ENCODE measurements around the gene NTM.

DNA sequence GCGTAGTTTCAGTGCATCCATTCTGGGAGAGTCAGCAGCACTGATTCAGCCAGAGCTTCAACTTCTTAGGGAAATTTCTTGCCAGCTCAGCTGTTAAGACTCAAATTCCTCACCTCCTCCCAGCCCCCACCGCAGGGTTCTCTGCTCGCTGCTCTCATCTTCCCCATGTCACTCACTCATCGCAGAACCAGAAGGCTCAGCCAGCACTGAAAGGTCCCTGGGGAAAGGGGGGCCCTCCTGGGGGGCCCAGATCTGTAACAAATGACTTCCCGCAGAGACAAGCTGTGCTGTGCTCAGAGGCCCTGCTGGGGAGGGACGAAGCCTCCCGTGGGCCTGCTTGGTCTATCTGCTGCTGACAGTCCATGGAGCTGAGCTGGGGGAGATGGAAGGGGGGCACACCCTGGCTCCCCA, 220.6 kb downstream of the NTM start:
- no peak for TF ChIP-seq POLR2A (IDR thresholded peaks at IDR 0.05)
- no peak for TF ChIP-seq POLR2AphosphoS5 (IDR thresholded peaks at IDR 0.05)
- TF ChIP-seq CTCF (IDR thresholded peaks at IDR 0.05) = no peak
- TF ChIP-seq EP300 (IDR thresholded peaks at IDR 0.05; ENCODE audit: low read depth) = no peak

All from transverse colon (tissue), 4 donors.